ENCODE data around the gene TRIP12. TPM values are rescaled to one million over a fixed set of nuclear protein-coding genes. Genes with fewer than 3 reads are reported as not detected.
"Not testable (repeated sequence)": the region's sequence is repeated elsewhere in the genome, so short reads cannot be mapped to it uniquely, and the experiment has no call there.

Gene TRIP12
- total RNA-seq, 1 experiment from 2014 or later: 166 TPM

- Histone ChIP-seq H3K23ac (ENCODE audit: insufficient read length, low read depth, low read length) (no peak overlapping the region), H3K23me2 (ENCODE audit: insufficient read length, low read depth, low read length, poor library complexity, severe bottlenecking) (no peaks in the 10 kb centered on the region), H3K9ac (ENCODE audit: extremely low read depth, insufficient read length, low read length) (no peak overlapping the region), H3K56ac (ENCODE audit: insufficient read length, low read depth, low read length) (no peak overlapping the region), H3K27me3 (ENCODE audit: insufficient read depth, low read length) (no peaks in the 10 kb centered on the region), H2AFZ (ENCODE audit: low read length) (no peak overlapping the region), H3K79me2 (ENCODE audit: insufficient read depth, low read length) (no peaks in the 10 kb centered on the region), H4K91ac (ENCODE audit: insufficient read length, low read depth, low read length) (no peak overlapping the region), H2BK5ac (ENCODE audit: insufficient read length, low read length) (no peak overlapping the region), H4K8ac (replicated peaks; ENCODE audit: insufficient read length, low read depth, low read length) (no peak overlapping the region), H3K14ac (ENCODE audit: insufficient read depth, low read length) (no peak overlapping the region), H2BK15ac (ENCODE audit: low read depth, low read length) (no peak overlapping the region), H3K79me1 (ENCODE audit: insufficient read depth, low read depth, low read length, poor library complexity, severe bottlenecking) (no peaks in the 10 kb centered on the region), H2BK20ac (ENCODE audit: low read depth, low read length, poor library complexity, severe bottlenecking) (no peak overlapping the region), H3K4ac (ENCODE audit: low read depth, low read length) (no peak overlapping the region), H3K9me3 (ENCODE audit: control insufficient read depth, low read depth, low read length) (no peaks in the 10 kb centered on the region), H3K4me1 (ENCODE audit: insufficient read depth, low read length) (no peaks in the 10 kb centered on the region), H3K18ac (ENCODE audit: insufficient read length, low read depth, low read length) (no peak overlapping the region), H2AK5ac (ENCODE audit: insufficient read length, low read length) (no peak overlapping the region), H4K5ac (ENCODE audit: insufficient read length, low read depth, low read length) (no peak overlapping the region), H2BK12ac (ENCODE audit: insufficient read length, low read depth, low read length) (no peak overlapping the region), H3K4me2 (ENCODE audit: insufficient read depth, insufficient read length, low read length) (no peak overlapping the region), H4K20me1 (ENCODE audit: control insufficient read depth, insufficient read depth, insufficient read length) (no peaks in the 10 kb centered on the region), H3T11ph (ENCODE audit: low read length) (no peak overlapping the region), H2BK120ac (ENCODE audit: low read depth, low read length, poor library complexity, severe bottlenecking) (no peak overlapping the region), H3K27ac (ENCODE audit: insufficient read length, low read depth, low read length) (no peak overlapping the region)
- no peaks in the 10 kb centered on the region for H3K9me3 Mint-ChIP-seq
- no peaks in the 10 kb centered on the region for H3K36me3 Mint-ChIP-seq (ENCODE audit: insufficient read depth in 1 of 3, low read depth in 3 of 3)
- H3K27me3 Mint-ChIP-seq (ENCODE audit: low read depth): no peaks in the 10 kb centered on the region
- no CpG with 5 or more reads among the region's 7 CpGs for WGBS (ENCODE audit: extremely low coverage, insufficient read length, low lambda C conversion rate)
- DNase-seq: no peak
- no peak overlapping the region for H3K4me3 Mint-ChIP-seq
- TF ChIP-seq CTCF (conservative IDR thresholded peaks at IDR 0.05): no peak
- no peaks in the 10 kb centered on the region for H3K4me1 Mint-ChIP-seq
- H3K27ac Mint-ChIP-seq: no peak overlapping the region
Measured at GRCh38 chr2:229725716-229726574, 195.9 kb downstream of the TRIP12 start.

- not testable (repeated sequence) for H3K79me1 ChIP-seq (ENCODE audit: insufficient read depth, low read depth, low read length, poor library complexity, severe bottlenecking); DNase-seq; H3K4me2 ChIP-seq (ENCODE audit: insufficient read depth, insufficient read length, low read length); H3K4me3 Mint-ChIP-seq; H3K36me3 Mint-ChIP-seq (ENCODE audit: insufficient read depth in 1 of 3, low read depth in 3 of 3); H4K20me1 ChIP-seq (ENCODE audit: control insufficient read depth, insufficient read depth, insufficient read length); H4K8ac ChIP-seq (replicated peaks; ENCODE audit: insufficient read length, low read depth, low read length); H3K14ac ChIP-seq (ENCODE audit: insufficient read depth, low read length); H2BK12ac ChIP-seq (ENCODE audit: insufficient read length, low read depth, low read length); H3K23me2 ChIP-seq (ENCODE audit: insufficient read length, low read depth, low read length, poor library complexity, severe bottlenecking); H3K79me2 ChIP-seq (ENCODE audit: insufficient read depth, low read length); H3K27ac ChIP-seq (ENCODE audit: insufficient read length, low read depth, low read length); H3K4me1 ChIP-seq (ENCODE audit: insufficient read depth, low read length); H3K27ac Mint-ChIP-seq; H4K91ac ChIP-seq (ENCODE audit: insufficient read length, low read depth, low read length); H2BK5ac ChIP-seq (ENCODE audit: insufficient read length, low read length); H2BK120ac ChIP-seq (ENCODE audit: low read depth, low read length, poor library complexity, severe bottlenecking); H3K9me3 ChIP-seq (ENCODE audit: control insufficient read depth, low read depth, low read length); H3K9me3 Mint-ChIP-seq; H3K18ac ChIP-seq (ENCODE audit: insufficient read length, low read depth, low read length); H2AK5ac ChIP-seq (ENCODE audit: insufficient read length, low read length); H3K56ac ChIP-seq (ENCODE audit: insufficient read length, low read depth, low read length); H3T11ph ChIP-seq (ENCODE audit: low read length); H3K4me1 Mint-ChIP-seq; H3K9ac ChIP-seq (ENCODE audit: extremely low read depth, insufficient read length, low read length); H2AFZ ChIP-seq (ENCODE audit: low read length); H3K4ac ChIP-seq (ENCODE audit: low read depth, low read length); H3K27me3 ChIP-seq (ENCODE audit: insufficient read depth, low read length); H4K5ac ChIP-seq (ENCODE audit: insufficient read length, low read depth, low read length); H3K23ac ChIP-seq (ENCODE audit: insufficient read length, low read depth, low read length); H2BK15ac ChIP-seq (ENCODE audit: low read depth, low read length); H2BK20ac ChIP-seq (ENCODE audit: low read depth, low read length, poor library complexity, severe bottlenecking)
- peaks cover 11% of the 10 kb centered on the region for H3K27me3 Mint-ChIP-seq (ENCODE audit: low read depth)
- WGBS (ENCODE audit: extremely low coverage, insufficient read length, low lambda C conversion rate): no CpG with 5 or more reads among the region's 3 CpGs
Measured at GRCh38 chr2:229723192-229723591, 198.6 kb downstream of the TRIP12 start.

Data from H9 (cell line).